K562 (cell line): ENCODE data around the gene LPIN2. TPM values are rescaled to one million over a fixed set of nuclear protein-coding genes. Genes with fewer than 3 reads are reported as not detected.

Source experiments
- ARHGAP35 ChIP-seq: fragments of 450-650 bp; IDR thresholded peaks from 2 replicates; pipeline ENCODE4 v1.6.1; 2018; ENCODE audit not compliant: partially characterized antibody
- ATF1 ChIP-seq, 2 experiments: fragments of 450-650 bp in 1 of 2; IDR thresholded peaks; 2 replicates each; pipeline ENCODE4 v1.6.1; 2016; ENCODE audit warnings: missing compliant biosample characterization in 1 of 2, missing genetic modification characterization in 1 of 2
- BACH1 ChIP-seq: fragments of 200-800 bp; sonication (Bioruptor generic); IDR thresholded peaks from 2 replicates; pipeline ENCODE4 v1.6.1; 2016; ENCODE audit warnings: missing genetic modification characterization, missing compliant biosample characterization
- BMI1 ChIP-seq: fragments of 150-350 bp; IDR thresholded peaks from 2 replicates; pipeline ENCODE4 v1.6.1; 2014; ENCODE audit warnings: low read length
- CHD2 ChIP-seq: IDR thresholded peaks from 2 replicates; pipeline ENCODE4 v1.6.1; 2011; ENCODE audit warnings: low read depth, low read length
- CLOCK ChIP-seq: fragments of 250-450 bp; sonication (Bioruptor Pico); IDR thresholded peaks from 2 replicates; pipeline ENCODE4 v1.4.0; 2020; ENCODE audit warnings: mild to moderate bottlenecking, moderate library complexity, borderline replicate concordance
- HDAC1 ChIP-seq, 2 experiments: fragments of 450-650 bp; IDR thresholded peaks; 2 replicates each; pipeline ENCODE4 v1.6.1; 2016 to 2017; ENCODE audit warnings: inconsistent platforms in 1 of 2, mild to moderate bottlenecking in 1 of 2, moderate library complexity in 1 of 2
- MECOM ChIP-seq: fragments of 250-450 bp; sonication (Bioruptor Pico); IDR thresholded peaks from 2 replicates; pipeline ENCODE4 v1.8.0; 2022; ENCODE audit warnings: inconsistent platforms
- MITF ChIP-seq: IDR thresholded peaks from 2 replicates; pipeline ENCODE4 v1.6.1; 2014; ENCODE audit warnings: antibody characterized with exemption
- MTF1 ChIP-seq: fragments of 250-450 bp; sonication (Bioruptor Pico); IDR thresholded peaks from 2 replicates; pipeline ENCODE4 v1.9.0; 2021; ENCODE audit warnings: moderate library complexity, mild to moderate bottlenecking, inconsistent platforms, borderline replicate concordance
- PATZ1 ChIP-seq: fragments of 250-450 bp; sonication (Bioruptor Pico); IDR thresholded peaks from 2 replicates; pipeline ENCODE4 v1.5.0; 2020; ENCODE audit warnings: mild to moderate bottlenecking, borderline replicate concordance
- PRMT5 ChIP-seq: sonication (generic); formaldehyde crosslinking; IDR thresholded peaks from 2 replicates; pipeline ENCODE4 v1.5.0; 2020; ENCODE audit warnings: missing genetic modification reagents
- PTRF ChIP-seq: fragments of 450-650 bp; IDR thresholded peaks from 2 replicates; pipeline ENCODE4 v1.6.1; 2016; ENCODE audit warnings: mild to moderate bottlenecking, missing genetic modification characterization, missing compliant biosample characterization
- RAD21 ChIP-seq, 2 experiments: fragments of 250-450 bp in 1 of 2; fragments of 450-650 bp in 1 of 2; sonication (Bioruptor Pico) in 1 of 2; formaldehyde crosslinking in 1 of 2; IDR thresholded peaks in 1 of 2; conservative IDR thresholded peaks in 1 of 2; 2 replicates each; pipeline versions ENCODE4 v1.4.0 to v1.8.0; 2020 to 2022; ENCODE audit warnings: mild to moderate bottlenecking in 2 of 2, moderate library complexity in 1 of 2
- RBM34 ChIP-seq: fragments of 200-400 bp; formaldehyde crosslinking; IDR thresholded peaks from 2 replicates; pipeline ENCODE4 v1.6.1; 2018; ENCODE audit warnings: low read length, borderline replicate concordance; ENCODE audit not compliant: insufficient read depth
- SAP30 ChIP-seq: fragments of 200-600 bp; sonication (generic); IDR thresholded peaks from 2 replicates; pipeline ENCODE4 v1.6.1; 2012; ENCODE audit warnings: borderline replicate concordance, low read depth, mild to moderate bottlenecking, moderate library complexity, low read length, control low read depth, inconsistent platforms; ENCODE audit not compliant: insufficient read depth, poor library complexity, severe bottlenecking
- ZBTB49 ChIP-seq: sonication (generic); formaldehyde crosslinking; IDR thresholded peaks from 2 replicates; pipeline ENCODE4 v1.8.0; 2022; ENCODE audit warnings: missing genetic modification reagents, mild to moderate bottlenecking, borderline replicate concordance
- ZNF133 ChIP-seq: fragments of 250-450 bp; sonication (Bioruptor Pico); IDR thresholded peaks from 2 replicates; pipeline ENCODE4 v1.4.0; 2020; ENCODE audit warnings: mild to moderate bottlenecking
- polyA plus RNA-seq, 8 experiments: library from polyadenylated mRNA; depleted of rRNA in 4 of 8; stranded (reverse) in 5 of 8; unstranded in 3 of 8; fragments of >200 nt; fragmentation: Nextera tagmentation in 2 of 8; fragmentation: Illumina TruSeq in 1 of 8; extraction: Ambion mirVana in 2 of 8; extraction: Trizol in 1 of 8; gene quantifications; 2 replicates each; pipeline versions ENCODE4 v1.2.1 to v1.2.3, GENCODE V29; 2011 to 2014; ENCODE audit warnings: inconsistent platforms in 1 of 8, missing spikeins in 1 of 8
- total RNA-seq, 7 experiments: library from RNA; depleted of rRNA in 6 of 7; stranded (reverse); fragments of >200 nt in 6 of 7; fragmentation: Illumina TruSeq in 2 of 7; extraction: Trizol in 2 of 7; gene quantifications; 2 replicates each; pipeline versions ENCODE4 v1.2.1 to v1.2.3, GENCODE V29; 2011 to 2021; ENCODE audit warnings: low replicate concordance in 1 of 7

Gene LPIN2
- total and polyA plus RNA-seq, 9 of the 15 experiments (the other 6 are each of a cell fraction or from before 2014, with no cell fraction given), result 5.2 to 34.8 (median 24.6) TPM

- TF ChIP-seq RBM34, result no peak
- TF ChIP-seq MITF, result peak; percentile 87
- TF ChIP-seq ZNF133 (CRISPR knock-in tag), result no peak
- TF ChIP-seq ZBTB49 (CRISPR knock-in tag), result no peak
- no peak for TF ChIP-seq PTRF (tag)
- TF ChIP-seq MTF1 (CRISPR knock-in tag), result no peak
- TF ChIP-seq MECOM, result no peak
- peak; percentile 80; the same call in 1 of the 2 replicates for TF ChIP-seq PATZ1 (CRISPR knock-in tag)
- TF ChIP-seq PRMT5 (CRISPR knock-in tag), result no peak
- TF ChIP-seq CHD2, result no peak
- no peak for TF ChIP-seq ATF1 (CRISPR knock-in tag; IDR thresholded peaks at IDR 0.05)
- TF ChIP-seq ATF1 (tag; IDR thresholded peaks at IDR 0.05), result peak; percentile 47; the same call in 1 of the 2 replicates
- peak; percentile 77 for TF ChIP-seq SAP30
- TF ChIP-seq HDAC1 (IDR thresholded peaks at IDR 0.05), result peak in 1 of 2 experiments; percentile 68; a peak in 2 of 4 replicates
- no peak for TF ChIP-seq ARHGAP35
- no peak for TF ChIP-seq CLOCK (CRISPR knock-in tag)
- 0 out of 4 replicates have a peak, but pooled peaks of 1 of the 2 experiments have one; percentile 15 for TF ChIP-seq RAD21 (CRISPR knock-in tag; conservative IDR thresholded peaks at IDR 0.05 in 1 of 2, IDR thresholded peaks at IDR 0.05 in 1 of 2)
- TF ChIP-seq BACH1 (tag), result no peak
- TF ChIP-seq BMI1, result no peak
Measured at GRCh38 chr18:3012136-3013023, 564 bp downstream of the LPIN2 start (continued).
